SIG-M5 (cell line): ENCODE measurements around the gene DGKI.

Experiments
- DNase-seq: peaks from one replicate; lab custom pipeline; 2025; lab: John Stamatoyannopoulos, UW

The DGKI gene

DNA sequence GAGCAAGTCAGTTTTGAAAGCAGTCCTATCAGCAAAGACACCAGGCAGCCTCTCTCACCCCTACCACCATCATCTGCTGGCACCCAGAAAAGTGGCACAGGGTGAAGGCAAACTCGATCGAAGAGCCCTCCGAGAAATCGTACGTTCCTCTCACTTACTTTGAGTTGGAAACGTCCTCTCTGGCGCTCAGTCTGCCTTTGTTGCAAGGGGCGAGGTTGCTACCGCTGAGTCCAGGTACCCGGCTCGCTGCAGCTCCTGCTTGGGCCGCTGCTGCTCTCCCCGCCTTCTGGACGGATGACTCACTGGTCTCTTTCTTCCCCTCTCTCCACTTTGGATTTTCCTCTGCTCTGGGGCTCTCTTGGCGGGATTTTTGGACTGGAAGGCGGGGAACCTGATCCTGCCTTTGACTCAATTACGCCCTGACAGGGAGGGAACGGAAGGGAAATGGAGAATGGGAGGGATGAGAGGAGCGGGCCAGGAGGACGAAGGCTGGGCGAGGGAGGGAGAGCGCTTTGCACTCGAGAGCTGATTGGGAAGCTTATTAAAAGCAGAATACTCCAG, 503.4 kb downstream of the DGKI start, which contains the start of gene PTN:
Gene PTN (minus strand): TSS at position 453 of the 561 bp plus-strand sequence. CDS start 88,760 bp downstream, outside the sequence.
- no peak for DNase-seq

DNA sequence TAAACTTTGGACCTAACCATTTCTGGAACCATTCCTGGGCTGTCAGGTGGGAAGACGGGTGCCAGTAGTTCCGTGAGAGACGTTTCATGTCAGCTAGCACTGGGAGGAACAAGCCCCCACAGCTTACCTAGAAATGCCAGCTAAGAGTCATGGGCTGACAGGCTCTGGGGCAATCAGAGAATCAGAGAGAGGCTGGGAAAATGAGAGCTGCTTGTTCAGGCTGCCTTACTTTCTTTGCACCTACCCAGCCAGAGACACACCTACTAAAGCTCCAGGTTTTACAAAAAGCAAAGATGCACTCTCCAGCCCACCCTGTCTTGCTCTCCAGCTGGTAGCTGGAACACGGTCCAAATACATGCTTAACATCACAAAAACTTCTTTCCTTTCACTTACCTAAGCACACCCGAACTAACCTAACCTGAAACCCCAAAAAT, 503.9 kb downstream of the DGKI start:
- DNase-seq = no peak

DNA sequence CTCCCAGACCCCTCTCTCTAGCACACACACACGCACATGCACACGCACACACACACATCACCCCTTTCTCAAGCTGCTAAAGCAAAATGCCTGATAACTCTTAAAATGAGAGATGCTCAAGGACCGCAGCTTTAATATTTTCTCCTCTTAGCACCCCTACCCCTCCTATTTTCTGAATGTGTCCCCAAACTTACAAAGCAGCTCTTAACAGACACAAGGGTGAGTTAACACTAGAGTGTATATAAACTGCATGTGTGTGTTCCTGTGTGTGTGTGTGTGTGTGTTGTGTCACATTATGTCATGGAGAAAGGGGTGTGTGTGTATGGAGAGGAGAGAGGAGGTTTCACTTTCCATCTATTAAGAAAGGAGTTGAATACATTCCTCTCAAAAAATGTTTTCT, 504.5 kb downstream of the DGKI start:
- no peak for DNase-seq

DNA sequence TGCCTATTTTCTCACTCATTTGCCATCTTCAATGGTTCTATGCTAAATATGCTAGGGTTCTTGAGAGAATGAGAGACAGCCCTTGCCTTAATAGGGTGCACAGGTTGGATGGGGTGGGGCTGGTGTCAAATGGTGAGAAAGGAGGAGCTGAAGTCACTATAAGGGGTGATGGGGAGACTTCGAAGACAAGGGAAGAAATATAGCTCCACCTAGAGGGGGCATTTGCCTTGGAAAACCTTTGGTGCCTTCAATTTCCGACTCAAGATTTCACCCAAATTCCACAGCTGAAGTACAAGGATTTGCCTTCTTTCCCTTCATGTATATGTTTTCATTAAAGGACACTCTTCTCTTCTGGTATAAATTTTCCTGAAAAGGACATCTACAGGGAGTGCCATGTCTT, 508.9 kb downstream of the DGKI start:
- DNase-seq = no peak

DNA sequence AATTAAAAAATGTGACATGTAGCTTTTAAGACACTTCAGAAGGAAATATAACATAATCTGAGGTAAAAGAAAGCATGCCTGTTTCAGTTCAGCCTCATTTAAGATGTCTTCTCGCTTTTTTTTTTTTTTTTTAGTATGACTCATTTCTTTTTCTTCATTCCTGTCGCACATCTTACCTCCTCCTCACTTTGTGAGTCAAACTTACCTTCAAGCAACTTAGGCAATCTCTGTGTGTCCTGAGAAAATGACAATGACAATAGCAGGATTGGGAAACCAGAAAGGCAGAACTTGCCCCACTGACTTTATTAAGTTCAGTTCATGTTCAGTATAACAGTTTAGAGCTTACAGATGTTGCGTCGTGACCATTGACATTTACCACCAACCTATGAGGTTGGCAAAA, 511.0 kb downstream of the DGKI start:
- DNase-seq = no peak

DNA sequence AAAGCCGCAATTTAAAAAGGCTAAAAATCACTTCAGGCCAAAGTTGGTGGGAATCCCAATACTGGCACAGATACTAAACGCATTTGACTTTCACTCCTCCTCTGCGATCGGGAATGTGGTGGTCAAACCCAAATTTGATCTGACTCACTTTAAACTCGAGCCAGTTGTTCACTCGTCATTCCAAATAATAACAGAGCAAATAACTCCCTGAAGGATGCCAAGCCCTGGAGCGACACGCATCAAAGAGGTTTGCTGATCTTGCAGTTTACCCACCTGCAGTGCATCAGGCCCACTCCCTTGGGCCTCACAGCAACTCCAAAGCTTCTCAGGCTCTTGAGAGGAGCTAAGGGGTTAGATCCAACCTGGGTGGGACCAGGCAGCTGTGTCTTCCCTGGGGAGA, 515.4 kb downstream of the DGKI start:
- no peak for DNase-seq
